ENCODE data around the gene AMN1. TPM values are rescaled to one million over a fixed set of nuclear protein-coding genes. Genes with fewer than 3 reads are reported as not detected.
"Not testable (repeated sequence)": the region's sequence is repeated elsewhere in the genome, so short reads cannot be mapped to it uniquely, and the experiment has no call there.

AMN1 gene
- total RNA-seq, 4 donors from 2014 or later = 1.9 to 6.7 (median 5.7) TPM

DNA sequence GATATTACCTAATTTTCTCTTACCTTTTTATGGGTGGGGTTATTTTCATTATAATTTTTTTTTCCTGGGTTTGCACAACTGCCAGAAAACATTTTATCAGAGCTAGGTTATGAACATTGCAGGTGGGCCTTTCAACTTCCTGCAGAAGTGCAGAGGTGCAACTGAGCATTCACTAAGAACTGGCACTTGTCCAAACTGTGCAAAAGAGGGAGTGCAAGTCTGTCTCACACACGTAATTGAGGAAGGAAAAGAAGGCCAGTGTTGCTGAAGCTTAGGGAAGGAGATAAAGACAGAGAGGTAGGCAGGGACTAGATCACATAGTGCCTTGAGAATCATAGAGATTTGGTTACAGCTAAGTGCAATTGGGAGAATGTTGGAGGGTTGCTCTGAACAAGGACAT lies 14.1 kb upstream of the AMN1 start:
- WGBS, 2 donors = 0% methylated on average over 1 of the region's 1 CpG
- TF ChIP-seq POLR2A (IDR thresholded peaks at IDR 0.05) = no peak
- TF ChIP-seq, protein P1, sequence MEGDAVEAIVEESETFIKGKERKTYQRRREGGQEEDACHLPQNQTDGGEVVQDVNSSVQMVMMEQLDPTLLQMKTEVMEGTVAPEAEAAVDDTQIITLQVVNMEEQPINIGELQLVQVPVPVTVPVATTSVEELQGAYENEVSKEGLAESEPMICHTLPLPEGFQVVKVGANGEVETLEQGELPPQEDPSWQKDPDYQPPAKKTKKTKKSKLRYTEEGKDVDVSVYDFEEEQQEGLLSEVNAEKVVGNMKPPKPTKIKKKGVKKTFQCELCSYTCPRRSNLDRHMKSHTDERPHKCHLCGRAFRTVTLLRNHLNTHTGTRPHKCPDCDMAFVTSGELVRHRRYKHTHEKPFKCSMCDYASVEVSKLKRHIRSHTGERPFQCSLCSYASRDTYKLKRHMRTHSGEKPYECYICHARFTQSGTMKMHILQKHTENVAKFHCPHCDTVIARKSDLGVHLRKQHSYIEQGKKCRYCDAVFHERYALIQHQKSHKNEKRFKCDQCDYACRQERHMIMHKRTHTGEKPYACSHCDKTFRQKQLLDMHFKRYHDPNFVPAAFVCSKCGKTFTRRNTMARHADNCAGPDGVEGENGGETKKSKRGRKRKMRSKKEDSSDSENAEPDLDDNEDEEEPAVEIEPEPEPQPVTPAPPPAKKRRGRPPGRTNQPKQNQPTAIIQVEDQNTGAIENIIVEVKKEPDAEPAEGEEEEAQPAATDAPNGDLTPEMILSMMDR (IDR thresholded peaks at IDR 0.05) = no peak
- Histone ChIP-seq H3K4me1 (peaks cover 11 to 55% (median 24%) of the 10 kb centered on the region in 3 donors), H3K4me3 (no peak overlapping the region), H3K27me3 (no peaks in the 10 kb centered on the region), H3K9me3 (peaks cover 0 to under 1% (median 0%) of the 10 kb centered on the region in 3 donors), H3K36me3 (no peaks in the 10 kb centered on the region), H3K27ac (peak overlapping the region in 2 of 4 donors; percentile 80 to 86)
- intact Hi-C loops (cut with DNase I) = no loop called here
- DNase-seq = no peak

DNA sequence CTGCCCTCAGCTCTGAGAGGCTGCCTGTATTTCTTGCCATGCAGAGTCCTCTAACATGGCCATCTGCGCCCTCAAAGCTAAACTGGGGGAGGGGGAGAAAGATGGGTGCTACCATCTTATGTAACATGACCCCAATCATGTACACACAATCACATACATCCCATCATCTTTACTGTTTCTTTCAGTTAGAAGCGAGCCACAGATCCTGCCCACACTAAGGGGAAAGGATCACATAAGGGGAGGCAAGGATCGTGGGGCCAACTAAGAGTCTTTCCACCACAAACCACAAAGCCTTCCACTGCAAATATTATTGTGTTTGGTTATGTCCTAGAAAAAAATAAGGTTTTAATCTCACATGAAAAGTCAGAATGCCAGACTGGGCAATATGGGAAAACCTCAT lies 11.8 kb upstream of the AMN1 start:
- no peak for TF ChIP-seq POLR2A (IDR thresholded peaks at IDR 0.05)
- TF ChIP-seq, protein P1 (IDR thresholded peaks at IDR 0.05) = no peak
- intact Hi-C loops (cut with DNase I) = no loop called here
- no peak overlapping the region for H3K27ac ChIP-seq
- H3K4me1 ChIP-seq = peaks cover 0 to 34% (median 6%) of the 10 kb centered on the region in 3 donors
- no peak for DNase-seq
- no peak overlapping the region for H3K4me3 ChIP-seq
- H3K36me3 ChIP-seq = no peaks in the 10 kb centered on the region
- no peaks in the 10 kb centered on the region for H3K27me3 ChIP-seq
- H3K9me3 ChIP-seq = no peaks in the 10 kb centered on the region
- 45 to 58% methylated on average over 2 to 3 of the region's 3 CpGs for WGBS, 2 donors

DNA sequence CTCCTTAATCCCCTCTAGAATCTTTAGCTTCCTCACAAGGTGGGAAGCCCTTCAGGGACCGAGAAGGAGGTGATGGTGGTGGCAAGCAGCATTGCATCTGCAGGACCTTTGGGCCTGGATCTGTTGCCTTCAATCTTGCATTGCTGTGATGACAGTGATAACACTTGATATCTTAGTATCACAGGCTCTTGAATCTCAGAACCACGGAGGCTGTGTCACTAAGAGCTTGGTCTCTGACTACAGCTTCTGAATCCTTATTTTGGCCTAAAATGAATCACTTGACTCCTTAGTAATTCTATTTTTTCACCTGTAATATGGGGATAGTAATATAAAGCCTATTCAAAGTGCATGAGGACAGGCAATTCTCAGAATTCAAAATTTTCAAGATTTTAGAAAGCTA lies 8.9 kb upstream of the AMN1 start:
- intact Hi-C loops (cut with DNase I) = no loop called here
- WGBS, 2 donors = 71 to 87% methylated on average over 1 to 2 of the region's 2 CpGs

DNA sequence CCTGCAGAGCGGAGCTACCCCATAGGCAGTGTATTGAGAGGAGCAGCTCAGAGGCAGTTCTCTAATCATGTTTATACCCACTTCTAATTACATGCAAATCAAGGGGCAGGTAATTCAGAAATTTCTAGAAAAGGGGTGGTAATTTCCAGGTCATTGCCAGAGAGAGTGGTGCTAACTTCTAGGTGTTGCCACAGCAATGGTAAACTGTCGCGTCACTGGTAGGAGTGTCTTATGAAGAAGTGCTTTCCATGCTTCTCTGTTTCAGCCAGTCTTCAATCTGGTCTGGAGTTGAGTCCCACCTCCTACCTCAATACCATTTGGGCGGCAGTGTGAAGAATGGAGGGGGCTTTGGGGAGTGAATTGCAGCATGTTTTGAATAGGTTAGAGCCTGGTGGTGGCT lies 8.5 kb upstream of the AMN1 start:
- Histone ChIP-seq H3K27ac (no peak overlapping the region), H3K4me1 (peaks cover 1 to 20% (median 6%) of the 10 kb centered on the region in 3 donors), H3K9me3 (no peaks in the 10 kb centered on the region), H3K4me3 (no peak overlapping the region), H3K36me3 (no peaks in the 10 kb centered on the region), H3K27me3 (no peaks in the 10 kb centered on the region)
- 70 to 87% methylated on average over 4 of the region's 4 CpGs for WGBS, 2 donors
- no peak for DNase-seq
- intact Hi-C loops (cut with DNase I) = no loop called here
- no peak for TF ChIP-seq POLR2A (IDR thresholded peaks at IDR 0.05)
- TF ChIP-seq, protein P1 (IDR thresholded peaks at IDR 0.05) = no peak

More for the DNA sequence above, 8.9 kb upstream of the AMN1 start:
- no peak for DNase-seq
- no peaks in the 10 kb centered on the region for H3K36me3 ChIP-seq
- no peak overlapping the region for H3K4me3 ChIP-seq
- H3K27me3 ChIP-seq = no peaks in the 10 kb centered on the region
- no peak for TF ChIP-seq POLR2A (IDR thresholded peaks at IDR 0.05)
- TF ChIP-seq, protein P1 (IDR thresholded peaks at IDR 0.05) = no peak
- H3K4me1 ChIP-seq = peaks cover 0 to 20% (median 2%) of the 10 kb centered on the region in 3 donors
- H3K27ac ChIP-seq = no peak overlapping the region
- no peaks in the 10 kb centered on the region for H3K9me3 ChIP-seq

DNA sequence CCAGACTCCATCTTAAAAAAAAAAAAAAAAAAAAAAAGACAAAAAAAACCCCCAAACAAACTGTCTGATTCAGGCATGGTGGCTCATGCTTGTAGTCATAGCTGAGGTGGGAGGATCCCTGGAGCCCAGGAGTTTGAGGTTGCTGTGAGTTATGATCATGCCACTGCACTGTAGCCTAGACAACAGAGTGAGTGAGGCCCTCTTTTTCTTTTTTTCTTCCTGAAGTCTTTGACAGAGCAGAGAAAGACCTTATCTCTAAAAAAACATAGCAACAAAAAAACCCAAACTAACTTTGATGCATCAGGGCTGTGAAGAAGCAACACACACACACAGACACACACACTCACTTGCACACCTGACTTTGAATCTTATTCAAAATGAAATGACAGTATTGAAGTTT lies 7.7 kb upstream of the AMN1 start:
- Histone ChIP-seq H3K27ac (no peak overlapping the region), H3K27me3 (no peaks in the 10 kb centered on the region), H3K4me3 (no peak overlapping the region), H3K36me3 (no peaks in the 10 kb centered on the region), H3K4me1 (peaks cover 4 to 28% (median 12%) of the 10 kb centered on the region in 3 donors), H3K9me3 (peaks cover 0 to 2% (median 0%) of the 10 kb centered on the region in 3 donors)
- intact Hi-C loops (cut with DNase I) = no loop called here
- no peak for DNase-seq
- TF ChIP-seq, protein P1 (IDR thresholded peaks at IDR 0.05) = no peak
- TF ChIP-seq POLR2A (IDR thresholded peaks at IDR 0.05) = no peak

DNA sequence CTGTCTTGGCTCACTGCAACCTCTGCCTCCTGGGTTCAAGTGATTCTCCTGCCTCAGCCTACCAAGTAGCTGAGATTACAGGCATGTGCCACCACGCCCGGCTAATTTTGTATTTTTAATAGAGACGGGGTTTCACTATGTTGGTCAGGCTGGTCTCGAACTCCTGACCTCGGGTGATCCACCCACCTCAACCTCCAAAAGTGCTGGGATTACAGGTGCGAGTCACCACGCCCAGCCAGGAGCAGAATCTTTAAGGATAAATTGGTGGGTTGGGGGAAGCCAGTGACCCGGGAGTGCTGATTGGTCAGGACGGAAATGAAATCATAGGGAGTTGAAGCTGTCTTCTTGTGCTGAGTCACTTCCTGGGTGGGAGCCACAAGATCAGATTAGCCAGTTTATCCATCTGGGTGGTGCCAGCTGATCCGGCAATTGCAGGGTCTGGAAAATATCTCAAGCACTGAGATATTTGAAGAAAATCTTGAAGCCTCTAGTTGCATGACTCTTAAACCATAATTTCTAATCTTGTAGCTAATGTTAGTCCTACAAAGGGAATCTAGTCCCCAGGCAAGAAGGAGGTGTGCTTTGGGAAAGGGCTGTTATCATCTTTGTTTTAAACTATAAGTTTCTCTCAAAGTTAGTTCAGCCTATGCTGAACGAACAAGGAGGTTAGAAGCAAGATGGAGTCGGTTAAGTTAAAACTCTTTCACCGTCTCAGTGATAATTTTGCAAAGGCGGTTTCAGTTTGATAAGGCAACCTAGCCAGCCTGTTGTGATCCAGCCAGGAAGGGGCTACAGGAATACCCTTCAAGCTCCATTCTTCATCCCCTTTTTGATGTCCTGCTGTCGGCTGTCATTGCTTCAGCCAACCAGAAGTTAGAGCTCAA lies 5.0 kb upstream of the AMN1 start:
- peaks cover 0 to 17% (median 0%) of the 10 kb centered on the region in 3 donors for H3K9me3 ChIP-seq
- intact Hi-C loops (cut with DNase I); DNase-seq; H3K36me3 ChIP-seq; H3K27me3 ChIP-seq; H3K4me3 ChIP-seq: not testable (repeated sequence)
- peaks cover 9 to 49% (median 21%) of the 10 kb centered on the region in 3 donors for H3K4me1 ChIP-seq
- H3K27ac ChIP-seq = peak overlapping the region; percentile 87 to 97 (median 90)
- WGBS, 2 donors = 63 to 67% methylated on average over 13 to 14 of the region's 15 CpGs
